Cardiac fibroblast (primary cell): Measurements from ENCODE around the gene CYP17A1.

Experiments
- DNase-seq, 2 donors: peaks; one replicate each; pipeline versions ENCODE4 v3.0.0 to v3.0.0-alpha.2; 2010; ENCODE audit warnings: low read depth in 2 of 2
- H3K4me3 ChIP-seq, 2 donors: replicated peaks in 1 of 2; 1 replicate in 1 of 2; 2 replicates in 1 of 2; pipeline ENCODE4 v1.5.1; 2011; ENCODE audit warnings: low read depth in 2 of 2, low read length in 2 of 2, mild to moderate bottlenecking in 2 of 2, moderate library complexity in 1 of 2
- CTCF ChIP-seq: IDR thresholded peaks from one replicate; pipeline ENCODE4 v1.5.1; 2011; ENCODE audit warnings: low read depth, mild to moderate bottlenecking, low read length, inconsistent platforms

CYP17A1 gene

DNA sequence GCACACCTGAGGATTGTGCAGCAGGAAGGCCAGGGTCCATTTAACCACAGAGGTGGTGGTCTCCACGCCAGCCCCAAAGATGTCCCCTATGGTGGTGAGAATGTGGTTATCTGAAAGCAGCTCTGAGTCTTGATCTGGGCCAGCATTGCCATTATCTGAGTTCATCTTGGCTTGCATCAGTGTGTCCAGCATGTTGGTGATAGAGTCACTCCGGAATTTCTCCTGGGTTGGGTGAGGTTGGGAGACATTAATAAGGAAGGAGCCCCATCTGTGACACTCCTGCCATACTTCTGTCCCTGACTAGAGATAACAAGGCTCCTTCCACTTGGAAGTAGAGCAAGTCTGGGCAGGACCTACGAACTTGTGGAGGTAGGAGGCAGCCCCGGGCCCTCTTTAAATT is 4.2 kb downstream of the CYP17A1 start:
- no peak for TF ChIP-seq CTCF
- DNase-seq, result no peak
- H3K4me3 ChIP-seq, result no peak overlapping the region

DNA sequence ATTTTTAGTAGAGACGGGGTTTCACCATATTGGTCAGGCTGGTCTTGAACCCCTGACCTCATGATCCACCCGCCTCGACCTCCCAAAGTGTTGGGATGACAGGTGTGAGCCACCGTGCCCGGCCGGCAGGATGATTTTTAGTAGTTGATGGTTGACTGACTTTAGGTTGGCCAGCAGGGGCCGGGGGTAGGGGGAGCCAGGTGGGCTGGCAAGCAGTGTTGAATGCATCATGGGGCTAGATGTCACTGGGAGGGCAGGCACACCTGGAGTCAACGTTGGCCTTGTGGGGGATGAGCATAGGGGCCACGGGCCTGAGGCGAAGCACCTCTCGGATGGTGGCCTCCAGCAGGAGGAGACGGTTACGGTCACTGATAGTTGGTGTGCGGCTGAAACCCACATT is 5.0 kb downstream of the CYP17A1 start:
- no peak overlapping the region for H3K4me3 ChIP-seq
- no peak for TF ChIP-seq CTCF
- DNase-seq, result no peak

DNA sequence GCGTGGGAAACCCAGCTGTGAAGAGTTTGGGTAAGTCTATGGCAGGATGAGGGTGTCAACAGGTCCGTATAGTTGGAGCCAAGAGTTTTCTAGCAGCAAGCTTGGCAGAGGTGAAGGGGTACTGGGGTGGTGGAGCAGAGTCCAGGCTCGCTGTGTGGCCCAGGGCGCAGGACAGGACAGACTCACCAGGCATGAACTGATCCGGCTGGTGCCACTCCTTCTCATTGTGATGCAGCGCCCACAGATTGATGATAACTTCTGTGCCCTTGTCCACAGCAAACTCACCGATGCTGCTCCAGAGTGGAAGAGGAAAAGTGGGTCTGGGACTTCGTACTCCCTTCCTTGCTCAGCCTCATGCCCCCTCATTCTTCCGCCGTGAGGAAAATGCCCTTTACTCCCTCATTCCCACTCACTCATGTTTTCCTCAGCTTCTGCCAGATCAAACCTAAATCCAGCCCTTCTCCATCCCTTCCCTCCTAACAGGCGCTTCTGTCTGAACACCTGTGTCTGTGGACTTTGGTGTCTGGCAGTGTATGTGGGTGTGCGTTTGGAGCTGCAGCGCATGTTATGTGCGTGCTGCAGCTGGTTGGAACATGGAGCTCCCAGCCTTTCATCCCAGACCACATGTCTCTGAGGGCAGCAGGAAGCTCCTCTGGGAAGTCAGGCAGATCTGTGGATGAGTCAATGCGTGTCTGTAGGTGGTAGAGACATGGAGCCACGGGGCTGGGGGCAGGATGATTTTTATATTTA is 5.7 kb downstream of the CYP17A1 start:
- DNase-seq, result no peak
- H3K4me3 ChIP-seq, result no peak overlapping the region
- no peak for TF ChIP-seq CTCF

DNA sequence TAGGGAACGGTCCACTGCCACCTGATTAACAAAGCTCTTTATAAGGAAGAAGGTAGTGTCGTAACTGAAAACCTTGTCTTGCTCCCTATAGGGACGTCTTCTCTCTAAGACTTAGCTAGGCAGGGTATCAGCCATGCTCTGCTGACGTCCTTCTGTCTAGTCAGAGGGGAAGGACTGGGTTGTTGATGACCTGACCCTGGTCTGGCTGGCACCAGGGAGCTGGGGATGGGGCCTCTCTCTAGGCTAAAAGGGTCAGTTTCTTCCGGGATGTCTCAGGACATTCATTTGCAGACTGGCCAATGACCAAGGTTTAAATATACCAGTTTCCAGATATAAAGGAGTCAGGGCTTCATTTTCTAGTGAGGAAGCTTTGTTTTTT is 9.6 kb downstream of the CYP17A1 start:
- TF ChIP-seq CTCF, result no peak
- no peak for DNase-seq
- no peak overlapping the region for H3K4me3 ChIP-seq

- no peak for TF ChIP-seq CTCF
- no peak for DNase-seq
- no peak overlapping the region for H3K4me3 ChIP-seq
These were observed 10.9 kb downstream of the CYP17A1 start for GRCh38 chr10:102826148-102826796.

GRCh38 chr10:102824664-102825063 is 12.5 kb downstream of the CYP17A1 start:
- no peak overlapping the region for H3K4me3 ChIP-seq
- TF ChIP-seq CTCF, result no peak
- DNase-seq, result no peak
